ENCODE data around the gene NTRK2.

DNA sequence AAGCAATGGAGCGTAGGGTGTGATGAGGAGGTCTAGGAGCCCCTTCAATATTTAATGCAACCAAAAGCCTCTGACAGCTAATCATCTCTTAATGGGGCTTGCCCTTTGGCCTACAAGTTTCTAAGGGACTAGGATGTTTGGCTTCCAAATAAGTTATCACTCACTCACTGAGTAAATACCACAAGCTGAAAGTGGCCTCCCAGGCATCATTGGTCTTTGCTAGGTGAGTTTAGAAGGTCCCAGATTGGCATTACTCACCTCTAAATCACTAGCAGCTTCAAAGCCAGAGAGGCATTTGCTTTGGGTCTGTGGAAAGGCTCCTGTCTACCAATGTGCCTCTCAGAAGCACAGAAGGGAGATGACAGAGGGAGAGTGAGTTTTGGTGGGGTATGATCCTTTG, 344.2 kb downstream of the NTRK2 start:
- TF ChIP-seq SNAI2 (CRISPR knock-in tag; IDR thresholded peaks at IDR 0.05) (no peak), ZNF70 (CRISPR knock-in tag; IDR thresholded peaks at IDR 0.05) (no peak), ARNTL (CRISPR knock-in tag; IDR thresholded peaks at IDR 0.05; ENCODE audit: borderline replicate concordance, low read depth) (no peak), ISL1 (CRISPR knock-in tag; IDR thresholded peaks at IDR 0.05) (no peak), RARB (CRISPR knock-in tag; IDR thresholded peaks at IDR 0.05) (no peak), GLIS3 (CRISPR knock-in tag; IDR thresholded peaks at IDR 0.05) (no peak)
- TF ChIP-seq, protein P1, sequence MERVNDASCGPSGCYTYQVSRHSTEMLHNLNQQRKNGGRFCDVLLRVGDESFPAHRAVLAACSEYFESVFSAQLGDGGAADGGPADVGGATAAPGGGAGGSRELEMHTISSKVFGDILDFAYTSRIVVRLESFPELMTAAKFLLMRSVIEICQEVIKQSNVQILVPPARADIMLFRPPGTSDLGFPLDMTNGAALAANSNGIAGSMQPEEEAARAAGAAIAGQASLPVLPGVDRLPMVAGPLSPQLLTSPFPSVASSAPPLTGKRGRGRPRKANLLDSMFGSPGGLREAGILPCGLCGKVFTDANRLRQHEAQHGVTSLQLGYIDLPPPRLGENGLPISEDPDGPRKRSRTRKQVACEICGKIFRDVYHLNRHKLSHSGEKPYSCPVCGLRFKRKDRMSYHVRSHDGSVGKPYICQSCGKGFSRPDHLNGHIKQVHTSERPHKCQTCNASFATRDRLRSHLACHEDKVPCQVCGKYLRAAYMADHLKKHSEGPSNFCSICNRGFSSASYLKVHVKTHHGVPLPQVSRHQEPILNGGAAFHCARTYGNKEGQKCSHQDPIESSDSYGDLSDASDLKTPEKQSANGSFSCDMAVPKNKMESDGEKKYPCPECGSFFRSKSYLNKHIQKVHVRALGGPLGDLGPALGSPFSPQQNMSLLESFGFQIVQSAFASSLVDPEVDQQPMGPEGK (CRISPR knock-in tag; IDR thresholded peaks at IDR 0.05; ENCODE audit: borderline replicate concordance): no peak
- TF ChIP-seq, protein P2, sequence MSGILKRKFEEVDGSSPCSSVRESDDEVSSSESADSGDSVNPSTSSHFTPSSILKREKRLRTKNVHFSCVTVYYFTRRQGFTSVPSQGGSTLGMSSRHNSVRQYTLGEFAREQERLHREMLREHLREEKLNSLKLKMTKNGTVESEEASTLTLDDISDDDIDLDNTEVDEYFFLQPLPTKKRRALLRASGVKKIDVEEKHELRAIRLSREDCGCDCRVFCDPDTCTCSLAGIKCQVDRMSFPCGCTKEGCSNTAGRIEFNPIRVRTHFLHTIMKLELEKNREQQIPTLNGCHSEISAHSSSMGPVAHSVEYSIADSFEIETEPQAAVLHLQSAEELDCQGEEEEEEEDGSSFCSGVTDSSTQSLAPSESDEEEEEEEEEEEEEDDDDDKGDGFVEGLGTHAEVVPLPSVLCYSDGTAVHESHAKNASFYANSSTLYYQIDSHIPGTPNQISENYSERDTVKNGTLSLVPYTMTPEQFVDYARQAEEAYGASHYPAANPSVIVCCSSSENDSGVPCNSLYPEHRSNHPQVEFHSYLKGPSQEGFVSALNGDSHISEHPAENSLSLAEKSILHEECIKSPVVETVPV (CRISPR knock-in tag; IDR thresholded peaks at IDR 0.05): no peak
- TF ChIP-seq, protein P3, sequence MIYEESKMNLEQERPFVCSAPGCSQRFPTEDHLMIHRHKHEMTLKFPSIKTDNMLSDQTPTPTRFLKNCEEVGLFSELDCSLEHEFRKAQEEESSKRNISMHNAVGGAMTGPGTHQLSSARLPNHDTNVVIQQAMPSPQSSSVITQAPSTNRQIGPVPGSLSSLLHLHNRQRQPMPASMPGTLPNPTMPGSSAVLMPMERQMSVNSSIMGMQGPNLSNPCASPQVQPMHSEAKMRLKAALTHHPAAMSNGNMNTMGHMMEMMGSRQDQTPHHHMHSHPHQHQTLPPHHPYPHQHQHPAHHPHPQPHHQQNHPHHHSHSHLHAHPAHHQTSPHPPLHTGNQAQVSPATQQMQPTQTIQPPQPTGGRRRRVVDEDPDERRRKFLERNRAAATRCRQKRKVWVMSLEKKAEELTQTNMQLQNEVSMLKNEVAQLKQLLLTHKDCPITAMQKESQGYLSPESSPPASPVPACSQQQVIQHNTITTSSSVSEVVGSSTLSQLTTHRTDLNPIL (CRISPR knock-in tag; IDR thresholded peaks at IDR 0.05; ENCODE audit: low read depth): no peak
